Natural killer cell (primary cell): ENCODE data around the gene SLC2A2. TPM values are rescaled to one million over a fixed set of nuclear protein-coding genes. Genes with fewer than 3 reads are reported as not detected.

ENCODE experiments used
- ATAC-seq, 3 donors: fragments of 150-1000 bp in 2 of 3; fragments of 200-7000 bp in 1 of 3; cut with Tn5 transposase; 1 replicate in 1 of 3; 2 replicates in 2 of 3; pipeline ENCODE4 v1.10.0; 2021; ENCODE audit warnings: mild to moderate bottlenecking in 2 of 3, moderate library complexity in 2 of 3
- DNase-seq, 2 donors: peaks; one replicate each; pipeline versions ENCODE4 v3.0.0 to v3.0.0-alpha.2; 2013 to 2021; ENCODE audit warnings: mixed read lengths in 1 of 2
- H3K27ac ChIP-seq: one replicate; pipeline ENCODE4 v1.5.1; 2013; ENCODE audit warnings: mild to moderate bottlenecking, low read length
- H3K27me3 ChIP-seq: one replicate; pipeline ENCODE4 v1.6.1; 2013; ENCODE audit warnings: low read length; ENCODE audit not compliant: control insufficient read depth, insufficient read depth
- H3K36me3 ChIP-seq: one replicate; pipeline ENCODE4 v1.6.1; 2013; ENCODE audit warnings: low read length; ENCODE audit not compliant: control insufficient read depth, insufficient read depth
- H3K4me1 ChIP-seq: one replicate; pipeline ENCODE4 v1.6.1; 2013; ENCODE audit warnings: low read length; ENCODE audit not compliant: control insufficient read depth, insufficient read depth
- H3K4me3 ChIP-seq: one replicate; pipeline ENCODE4 v1.5.1; 2013; ENCODE audit warnings: low read length
- H3K9me3 ChIP-seq: one replicate; pipeline ENCODE4 v1.6.1; 2013; ENCODE audit warnings: low read length; ENCODE audit not compliant: control insufficient read depth, insufficient read depth
- H3K27ac Mint-ChIP-seq, 2 donors: one replicate each; pipeline ENCODE4 v1.8.0; 2022; ENCODE audit warnings: mild to moderate bottlenecking in 2 of 2, mixed read lengths in 2 of 2, moderate library complexity in 1 of 2
- H3K27me3 Mint-ChIP-seq, 2 donors: one replicate each; pipeline ENCODE4 v1.8.0; 2022; ENCODE audit warnings: low read depth in 2 of 2, mixed read lengths in 2 of 2
- H3K36me3 Mint-ChIP-seq: one replicate; pipeline ENCODE4 v1.8.0; 2022; ENCODE audit warnings: mixed read lengths
- H3K4me1 Mint-ChIP-seq, 2 donors: one replicate each; pipeline ENCODE4 v1.8.0; 2022; ENCODE audit warnings: mixed read lengths in 2 of 2
- H3K4me3 Mint-ChIP-seq: one replicate; pipeline ENCODE4 v1.8.0; 2022; ENCODE audit warnings: mild to moderate bottlenecking, moderate library complexity, mixed read lengths
- H3K9me3 Mint-ChIP-seq, 2 donors: one replicate each; pipeline ENCODE4 v1.8.0; 2022; ENCODE audit warnings: mixed read lengths in 2 of 2
- WGBS: methylation state at CpG from one replicate; pipeline ENCODE4 v1.1.7; 2013; ENCODE audit warnings: missing lambda C conversion rate; ENCODE audit not compliant: insufficient coverage; 5-methylcytosine and 5-hydroxymethylcytosine counted together
- intact Hi-C: fragments of 100-400 bp; cut with micrococcal nuclease; formaldehyde crosslinking; loops from one replicate; pipeline ENCODE4 v1.14.2; 2022
- total RNA-seq, 4 donors: library from RNA; stranded (reverse); fragments of 120-200 nt in 1 of 4; gene quantifications; one replicate each; pipeline versions ENCODE4 v1.2.3 to v1.2.4, GENCODE V29; 2013 to 2022
- TF ChIP-seq, protein P1 (sequence below): fragments of 200-600 bp; IDR thresholded peaks from one replicate; pipeline ENCODE4 v1.8.0; 2022; ENCODE audit warnings: antibody characterized with exemption

SLC2A2 gene
- total RNA-seq, 3 donors from 2014 or later (not counting 1 experiment from before 2014, with no cell fraction given): not detected

- Histone ChIP-seq H3K27ac (no peak overlapping the region), H3K4me3 (no peak overlapping the region), H3K27me3 (no peaks in the 10 kb centered on the region), H3K9me3 (no peaks in the 10 kb centered on the region), H3K4me1 (no peaks in the 10 kb centered on the region), H3K36me3 (no peaks in the 10 kb centered on the region)
- TF ChIP-seq, protein P1, sequence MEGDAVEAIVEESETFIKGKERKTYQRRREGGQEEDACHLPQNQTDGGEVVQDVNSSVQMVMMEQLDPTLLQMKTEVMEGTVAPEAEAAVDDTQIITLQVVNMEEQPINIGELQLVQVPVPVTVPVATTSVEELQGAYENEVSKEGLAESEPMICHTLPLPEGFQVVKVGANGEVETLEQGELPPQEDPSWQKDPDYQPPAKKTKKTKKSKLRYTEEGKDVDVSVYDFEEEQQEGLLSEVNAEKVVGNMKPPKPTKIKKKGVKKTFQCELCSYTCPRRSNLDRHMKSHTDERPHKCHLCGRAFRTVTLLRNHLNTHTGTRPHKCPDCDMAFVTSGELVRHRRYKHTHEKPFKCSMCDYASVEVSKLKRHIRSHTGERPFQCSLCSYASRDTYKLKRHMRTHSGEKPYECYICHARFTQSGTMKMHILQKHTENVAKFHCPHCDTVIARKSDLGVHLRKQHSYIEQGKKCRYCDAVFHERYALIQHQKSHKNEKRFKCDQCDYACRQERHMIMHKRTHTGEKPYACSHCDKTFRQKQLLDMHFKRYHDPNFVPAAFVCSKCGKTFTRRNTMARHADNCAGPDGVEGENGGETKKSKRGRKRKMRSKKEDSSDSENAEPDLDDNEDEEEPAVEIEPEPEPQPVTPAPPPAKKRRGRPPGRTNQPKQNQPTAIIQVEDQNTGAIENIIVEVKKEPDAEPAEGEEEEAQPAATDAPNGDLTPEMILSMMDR: no peak
- 67% methylated on average over 1 of the region's 2 CpGs for WGBS
- no peak overlapping the region for H3K27ac Mint-ChIP-seq
- ATAC-seq: no peak
- no peaks in the 10 kb centered on the region for H3K36me3 Mint-ChIP-seq
- H3K4me1 Mint-ChIP-seq: no peaks in the 10 kb centered on the region
- H3K9me3 Mint-ChIP-seq: no peaks in the 10 kb centered on the region
- H3K4me3 Mint-ChIP-seq: no peak overlapping the region
- no peak for DNase-seq
- intact Hi-C loops: no loop called here
- peaks cover 8 to 30% of the 10 kb centered on the region in 2 donors for H3K27me3 Mint-ChIP-seq
These were observed 43.8 kb downstream of the SLC2A2 start for GRCh38 chr3:170982733-170983132.

- Mint-ChIP-seq H3K27ac (no peak overlapping the region), H3K36me3 (no peaks in the 10 kb centered on the region), H3K4me3 (no peak overlapping the region), H3K4me1 (no peaks in the 10 kb centered on the region), H3K9me3 (no peaks in the 10 kb centered on the region), H3K27me3 (peaks cover under 1 to 11% of the 10 kb centered on the region in 2 donors)
- no peaks in the 10 kb centered on the region for H3K36me3 ChIP-seq
- no peak overlapping the region for H3K27ac ChIP-seq
- no peaks in the 10 kb centered on the region for H3K9me3 ChIP-seq
- H3K27me3 ChIP-seq: no peaks in the 10 kb centered on the region
- ATAC-seq (no peak), DNase-seq (no peak)
- no peak overlapping the region for H3K4me3 ChIP-seq
- no peaks in the 10 kb centered on the region for H3K4me1 ChIP-seq
- intact Hi-C loops: no loop called here
- TF ChIP-seq, protein P1: no peak
These were observed 46.1 kb downstream of the SLC2A2 start for GRCh38 chr3:170980399-170980798.

- Histone ChIP-seq H3K9me3 (no peaks in the 10 kb centered on the region), H3K4me1 (no peaks in the 10 kb centered on the region), H3K36me3 (no peaks in the 10 kb centered on the region), H3K4me3 (no peak overlapping the region), H3K27ac (no peak overlapping the region), H3K27me3 (no peaks in the 10 kb centered on the region)
- H3K4me1 Mint-ChIP-seq: no peaks in the 10 kb centered on the region
- intact Hi-C loops: no loop called here
- DNase-seq: no peak
- peaks cover 4 to 16% of the 10 kb centered on the region in 2 donors for H3K27me3 Mint-ChIP-seq
- no peaks in the 10 kb centered on the region for H3K9me3 Mint-ChIP-seq
- TF ChIP-seq, protein P1: no peak
- WGBS: 92% methylated on average over 11 of the region's 11 CpGs
- ATAC-seq: no peak
- no peak overlapping the region for H3K27ac Mint-ChIP-seq
- no peak overlapping the region for H3K4me3 Mint-ChIP-seq
- no peaks in the 10 kb centered on the region for H3K36me3 Mint-ChIP-seq
These were observed 48.4 kb downstream of the SLC2A2 start for GRCh38 chr3:170977949-170978745.

DNA sequence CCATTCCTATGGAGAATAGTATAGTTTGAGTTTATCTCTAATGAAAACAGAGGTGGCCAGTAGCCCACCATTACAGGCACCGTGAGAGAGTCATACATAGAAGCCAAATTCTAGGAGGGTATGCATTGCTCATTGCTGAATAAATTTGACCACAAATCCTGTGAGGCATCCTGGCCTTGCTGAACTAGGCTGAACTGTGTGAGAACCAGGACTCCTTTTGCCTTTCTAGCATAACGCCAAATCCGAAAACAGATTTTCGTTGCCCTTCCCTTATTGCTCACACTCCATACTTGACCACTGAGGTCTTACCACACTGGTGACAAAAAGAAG is 50.4 kb downstream of the SLC2A2 start:
- WGBS: 91% methylated on average over 4 of the region's 4 CpGs
- H3K4me1 Mint-ChIP-seq: no peaks in the 10 kb centered on the region
- intact Hi-C loops: no loop called here

More for the DNA sequence above, 50.4 kb downstream of the SLC2A2 start:
- no peaks in the 10 kb centered on the region for H3K36me3 ChIP-seq
- H3K4me1 ChIP-seq: no peaks in the 10 kb centered on the region
- no peak for ATAC-seq
- H3K27ac ChIP-seq: no peak overlapping the region
- Mint-ChIP-seq H3K27ac (no peak overlapping the region), H3K4me3 (no peak overlapping the region), H3K27me3 (peaks cover 7 to 25% of the 10 kb centered on the region in 2 donors), H3K9me3 (no peaks in the 10 kb centered on the region), H3K36me3 (no peaks in the 10 kb centered on the region)
- TF ChIP-seq, protein P1: no peak
- H3K27me3 ChIP-seq: no peaks in the 10 kb centered on the region
- no peak for DNase-seq
- no peaks in the 10 kb centered on the region for H3K9me3 ChIP-seq
- H3K4me3 ChIP-seq: no peak overlapping the region
